CD14-positive monocyte (primary cell): ENCODE measurements around the gene SMLR1. TPM values are rescaled to one million over a fixed set of nuclear protein-coding genes. Genes with fewer than 3 reads are reported as not detected.

Experiments used
- DNase-seq, 3 donors: peaks; one replicate each; pipeline ENCODE4 v3.0.0-alpha.2; 2011 to 2022
- H2AFZ ChIP-seq: 2 replicates; pipeline ENCODE4 v1.6.0; 2012; ENCODE audit warnings: mild to moderate bottlenecking, low read depth, low read length, inconsistent platforms; ENCODE audit not compliant: insufficient read depth, poor library complexity, severe bottlenecking
- H3K27ac ChIP-seq, 2 donors: 1 replicate in 1 of 2; 2 replicates in 1 of 2; pipeline ENCODE4 v1.5.1; 2012 to 2013; ENCODE audit warnings: low read length in 2 of 2, control low read depth in 1 of 2, inconsistent platforms in 1 of 2, low read depth in 1 of 2, mild to moderate bottlenecking in 1 of 2
- H3K27me3 ChIP-seq, 2 donors: one replicate each; pipeline versions ENCODE4 v1.6.0 to v1.6.1; 2011 to 2013; ENCODE audit warnings: low read length in 2 of 2; ENCODE audit not compliant: control insufficient read depth in 2 of 2, insufficient read depth in 2 of 2
- H3K36me3 ChIP-seq, 2 donors: replicated peaks in 1 of 2; 1 replicate in 1 of 2; 2 replicates in 1 of 2; pipeline versions ENCODE4 v1.5.1 to v1.6.1; 2012 to 2013; ENCODE audit warnings: low read length in 2 of 2, control low read depth in 1 of 2, inconsistent platforms in 1 of 2, mild to moderate bottlenecking in 1 of 2; ENCODE audit not compliant: insufficient read depth in 2 of 2, control insufficient read depth in 1 of 2
- H3K4me1 ChIP-seq, 2 donors: 1 replicate in 1 of 2; 2 replicates in 1 of 2; pipeline versions ENCODE4 v1.5.1 to v1.6.1; 2012 to 2013; ENCODE audit warnings: low read length in 2 of 2, control low read depth in 1 of 2, inconsistent platforms in 1 of 2, mild to moderate bottlenecking in 1 of 2, moderate library complexity in 1 of 2; ENCODE audit not compliant: insufficient read depth in 2 of 2, control insufficient read depth in 1 of 2
- H3K4me2 ChIP-seq: replicated peaks from 2 replicates; pipeline ENCODE3; 2012; ENCODE audit warnings: low read length, moderate library complexity, mild to moderate bottlenecking; ENCODE audit not compliant: poor library complexity, severe bottlenecking; ENCODE audit errors: extremely low read depth
- H3K4me3 ChIP-seq, 3 experiments: fragments of 200-600 bp in 1 of 3; sonication (generic) in 1 of 3; replicated peaks in 1 of 3; 1 replicate in 2 of 3; 2 replicates in 1 of 3; pipeline ENCODE4 v1.5.1; 2011 to 2013; ENCODE audit warnings: low read length in 3 of 3, mild to moderate bottlenecking in 3 of 3, control low read depth in 2 of 3, low read depth in 2 of 3, inconsistent platforms in 1 of 3, moderate library complexity in 1 of 3
- H3K79me2 ChIP-seq: 2 replicates; pipeline ENCODE4 v1.6.0; 2012; ENCODE audit warnings: mild to moderate bottlenecking, control low read depth, inconsistent platforms, low read length, moderate library complexity; ENCODE audit not compliant: insufficient read depth
- H3K9ac ChIP-seq: 2 replicates; pipeline ENCODE4 v1.6.0; 2017; ENCODE audit warnings: low read length, mild to moderate bottlenecking; ENCODE audit not compliant: insufficient read depth, poor library complexity, severe bottlenecking
- H3K9me3 ChIP-seq, 2 donors: replicated peaks in 1 of 2; 1 replicate in 1 of 2; 2 replicates in 1 of 2; pipeline versions ENCODE4 v1.5.1 to v1.6.1; 2012 to 2013; ENCODE audit warnings: low read length in 2 of 2, control low read depth in 1 of 2; ENCODE audit not compliant: control insufficient read depth in 1 of 2, insufficient read depth in 1 of 2
- H4K20me1 ChIP-seq: 2 replicates; pipeline ENCODE4 v1.6.0; 2012; ENCODE audit warnings: mild to moderate bottlenecking, low read length, control low read depth, moderate library complexity; ENCODE audit not compliant: insufficient read depth
- H3K27ac Mint-ChIP-seq, 7 donors: one replicate each; pipeline ENCODE4 v1.8.0; 2020; ENCODE audit warnings: mild to moderate bottlenecking in 7 of 7, mixed read lengths in 7 of 7, moderate library complexity in 6 of 7, inconsistent platforms in 2 of 7
- H3K27me3 Mint-ChIP-seq, 3 donors: one replicate each; pipeline ENCODE4 v1.8.0; 2021 to 2022; ENCODE audit warnings: low read depth in 3 of 3, mild to moderate bottlenecking in 3 of 3, mixed read lengths in 3 of 3, moderate library complexity in 3 of 3, inconsistent platforms in 1 of 3
- H3K36me3 Mint-ChIP-seq, 2 donors: one replicate each; pipeline ENCODE4 v1.8.0; 2020; ENCODE audit warnings: mixed read lengths in 2 of 2, inconsistent platforms in 1 of 2, mild to moderate bottlenecking in 1 of 2
- H3K4me1 Mint-ChIP-seq: one replicate; pipeline ENCODE4 v1.8.0; 2020; ENCODE audit warnings: mild to moderate bottlenecking, mixed read lengths
- H3K4me3 Mint-ChIP-seq, 2 donors: one replicate each; pipeline ENCODE4 v1.8.0; 2020; ENCODE audit warnings: mild to moderate bottlenecking in 2 of 2, mixed read lengths in 2 of 2, moderate library complexity in 1 of 2
- H3K9me3 Mint-ChIP-seq, 7 donors: one replicate each; pipeline ENCODE4 v1.8.0; 2020 to 2022; ENCODE audit warnings: mixed read lengths in 7 of 7, mild to moderate bottlenecking in 6 of 7, moderate library complexity in 6 of 7, inconsistent platforms in 2 of 7
- CTCF ChIP-seq: fragments of 200-600 bp; IDR thresholded peaks from one replicate; pipeline ENCODE4 v1.8.0; 2022; ENCODE audit warnings: antibody characterized with exemption, mild to moderate bottlenecking
- WGBS: methylation state at CpG from one replicate; pipeline ENCODE4 v1.1.5; 2013; ENCODE audit warnings: missing lambda C conversion rate; ENCODE audit not compliant: insufficient coverage; 5-methylcytosine and 5-hydroxymethylcytosine counted together
- intact Hi-C, 2 donors: fragments of 100-400 bp; cut with micrococcal nuclease; formaldehyde crosslinking; loops; one replicate each; pipeline versions ENCODE4 v1.15.0 to v1.15.1; 2023
- polyA plus RNA-seq, 3 donors: library from polyadenylated mRNA; depleted of rRNA in 1 of 3; unstranded in 2 of 3; stranded (reverse) in 1 of 3; fragments of 300-500 nt in 2 of 3; fragments of >200 nt in 1 of 3; fragmentation: Illumina TruSeq in 2 of 3; gene quantifications; 1 replicate in 2 of 3; 2 replicates in 1 of 3; pipeline ENCODE4 v1.2.3, GENCODE V29; 2012 to 2021

The SMLR1 gene
- polyA plus RNA-seq, 3 donors, result not detected

GRCh38 chr6:130839379-130839778, 12.2 kb downstream of the SMLR1 start:
- intact Hi-C loops, result no loop called here
- no peak overlapping the region for H3K27ac Mint-ChIP-seq

GRCh38 chr6:130840050-130840449, 12.8 kb downstream of the SMLR1 start:
- H3K4me3 Mint-ChIP-seq, result no peak overlapping the region
- Histone ChIP-seq H4K20me1 (no peaks in the 10 kb centered on the region), H3K27me3 (no peaks in the 10 kb centered on the region), H3K9ac (no peak overlapping the region), H3K36me3 (no peaks in the 10 kb centered on the region), H3K4me2 (no peak overlapping the region), H3K4me3 (no peak overlapping the region), H3K4me1 (no peaks in the 10 kb centered on the region), H3K27ac (no peak overlapping the region), H2AFZ (no peak overlapping the region), H3K79me2 (no peaks in the 10 kb centered on the region), H3K9me3 (no peaks in the 10 kb centered on the region)
- no peak for TF ChIP-seq CTCF
- peaks cover 2 to 3% of the 10 kb centered on the region in 2 donors for H3K36me3 Mint-ChIP-seq
- DNase-seq, result no peak
- H3K27me3 Mint-ChIP-seq, result no peaks in the 10 kb centered on the region
- no peaks in the 10 kb centered on the region for H3K9me3 Mint-ChIP-seq
- intact Hi-C loops, result loop anchor here in 1 of 2 donors (10.0 kb wide), 1 partner anchor 515 kb away; no protein-coding TSS in a partner anchor
- no peak overlapping the region for H3K27ac Mint-ChIP-seq
- H3K4me1 Mint-ChIP-seq, result peaks cover 10% of the 10 kb centered on the region
- WGBS, result 100% methylated on average over 1 of the region's 2 CpGs

More at GRCh38 chr6:130839379-130839778, 12.2 kb downstream of the SMLR1 start:
- no peaks in the 10 kb centered on the region for H3K79me2 ChIP-seq
- Mint-ChIP-seq H3K27me3 (no peaks in the 10 kb centered on the region), H3K36me3 (peaks cover 2 to 3% of the 10 kb centered on the region in 2 donors), H3K4me3 (no peak overlapping the region), H3K4me1 (peaks cover 10% of the 10 kb centered on the region), H3K9me3 (no peaks in the 10 kb centered on the region)
- H3K27ac ChIP-seq, result no peak overlapping the region
- H3K4me1 ChIP-seq, result no peaks in the 10 kb centered on the region
- no peak overlapping the region for H3K4me3 ChIP-seq
- no peaks in the 10 kb centered on the region for H3K36me3 ChIP-seq
- no peak for TF ChIP-seq CTCF
- H3K9me3 ChIP-seq, result no peaks in the 10 kb centered on the region
- WGBS, result no CpG with 5 or more reads among the region's 2 CpGs
- H4K20me1 ChIP-seq, result no peaks in the 10 kb centered on the region
- H2AFZ ChIP-seq, result no peak overlapping the region
- no peak overlapping the region for H3K9ac ChIP-seq
- H3K27me3 ChIP-seq, result no peaks in the 10 kb centered on the region
- no peak overlapping the region for H3K4me2 ChIP-seq
- DNase-seq, result no peak
